HG02763 (cell line): ENCODE data around the gene ADAM15.

ENCODE experiments used
- ATAC-seq: cut with Tn5 transposase; IDR thresholded peaks from one replicate; pipeline ENCODE4 v1.9.1; 2021; ENCODE audit warnings: mild to moderate bottlenecking, moderate library complexity; ENCODE audit not compliant: unreplicated experiment

The ADAM15 gene

GRCh38 chr1:155029513-155030242 is 21.4 kb upstream of the ADAM15 start:
- ATAC-seq: no peak

DNA sequence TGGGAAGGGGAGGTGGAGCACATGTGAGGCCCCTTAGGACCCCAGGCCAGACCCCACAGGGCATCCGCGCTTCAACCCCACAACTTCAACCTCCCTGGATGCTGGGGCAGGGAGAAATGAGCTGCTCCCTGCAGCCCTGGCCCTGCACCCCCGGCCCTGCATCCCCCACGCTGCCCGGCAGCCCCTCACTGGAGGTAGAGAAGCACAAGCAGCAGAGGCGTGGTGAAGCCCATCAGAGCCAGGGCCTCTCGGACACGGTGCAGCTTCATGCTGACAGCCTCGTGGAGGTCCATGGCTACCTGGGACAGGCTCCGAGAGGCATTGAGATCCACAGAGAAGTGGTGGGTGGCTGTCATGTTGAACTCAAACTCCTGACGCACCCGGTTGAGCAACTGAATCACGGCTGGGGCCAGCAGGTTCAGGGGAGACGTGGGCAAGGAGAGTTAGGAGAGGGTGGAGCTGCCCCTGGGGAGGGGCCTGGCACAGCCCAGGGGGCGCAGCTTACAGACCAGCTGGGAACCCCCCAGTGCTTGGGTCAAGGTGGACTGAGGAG is 20.8 kb upstream of the ADAM15 start:
- ATAC-seq: no peak

- ATAC-seq: no peak
These were observed 20.2 kb upstream of the ADAM15 start for GRCh38 chr1:155030899-155031298.

GRCh38 chr1:155032886-155033285 is 18.2 kb upstream of the ADAM15 start:
- ATAC-seq: no peak

DNA sequence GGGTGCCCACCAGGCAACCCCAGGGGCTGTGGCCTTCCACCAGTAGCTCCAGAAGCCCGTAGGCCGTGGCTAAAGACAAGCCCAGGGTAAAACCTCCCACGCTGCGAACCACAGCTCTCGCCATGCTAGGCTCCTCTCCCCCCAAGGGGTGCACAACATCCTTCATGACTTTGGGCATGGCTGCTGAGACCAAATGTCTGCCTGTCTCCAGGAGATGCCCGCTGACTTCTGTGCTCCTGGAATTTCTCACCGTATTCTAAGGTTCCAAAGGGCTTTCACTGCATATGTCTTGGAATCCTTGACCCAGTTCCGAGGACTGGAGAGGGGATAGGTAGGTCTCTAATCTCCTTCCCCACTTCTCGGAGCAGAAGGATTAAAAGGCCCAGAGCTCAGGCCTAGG is 17.6 kb upstream of the ADAM15 start, which contains the start of the genes DCST1 and DCST2:
TSS of gene DCST1 (plus strand) at position 301 of the 400 bp plus-strand sequence. CDS start 213 bp downstream, outside the sequence.
TSS of gene DCST2 (minus strand) at position 258 of the 400 bp plus-strand sequence. CDS start at position 178, 80 bp downstream.
- no peak for ATAC-seq

DNA sequence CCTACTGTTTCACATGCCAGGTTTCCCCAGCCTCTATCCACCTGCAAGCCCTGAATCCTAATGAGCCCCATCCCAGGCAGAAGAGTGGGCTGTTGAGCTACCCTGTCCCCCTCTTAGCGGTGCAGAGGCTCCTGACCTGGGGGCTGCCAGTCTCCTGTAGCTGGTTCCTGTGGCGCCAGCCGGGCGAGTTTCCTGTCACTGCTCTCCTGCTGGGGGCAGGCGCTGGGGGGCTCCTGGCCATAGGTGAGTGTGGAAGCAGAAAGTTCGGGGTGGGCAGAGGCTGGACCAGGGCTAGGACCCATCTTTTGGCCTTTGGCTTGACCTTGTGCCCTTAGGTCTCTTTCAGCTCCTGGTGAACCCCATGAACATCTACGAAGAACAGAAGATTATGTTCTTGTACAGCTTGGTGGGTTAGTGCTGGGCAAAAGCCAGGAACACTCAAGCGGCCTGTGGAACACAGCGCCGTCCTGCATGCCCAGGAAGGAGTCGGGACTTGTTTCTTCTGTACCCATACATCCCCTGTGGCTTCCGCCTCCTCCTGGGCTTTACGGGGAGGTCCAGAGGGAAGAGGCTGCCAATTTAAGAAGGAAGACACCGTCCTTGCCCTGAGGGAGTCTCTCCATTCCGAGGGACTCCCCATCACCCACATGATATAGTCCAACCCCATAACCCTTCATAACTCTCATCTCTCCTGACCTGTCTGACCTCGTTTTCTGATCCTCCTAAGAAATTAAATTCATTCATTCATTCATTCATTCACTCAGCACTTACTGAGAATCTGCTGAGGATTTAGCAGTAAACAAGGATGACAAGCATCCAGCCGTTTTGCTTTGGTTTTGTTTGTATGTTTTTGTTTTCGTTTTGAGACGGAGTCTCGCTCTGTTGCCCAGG is 16.6 kb upstream of the ADAM15 start:
- ATAC-seq: no peak

- ATAC-seq: no peak
These were observed 15.2 kb upstream of the ADAM15 start for GRCh38 chr1:155035936-155036335.

DNA sequence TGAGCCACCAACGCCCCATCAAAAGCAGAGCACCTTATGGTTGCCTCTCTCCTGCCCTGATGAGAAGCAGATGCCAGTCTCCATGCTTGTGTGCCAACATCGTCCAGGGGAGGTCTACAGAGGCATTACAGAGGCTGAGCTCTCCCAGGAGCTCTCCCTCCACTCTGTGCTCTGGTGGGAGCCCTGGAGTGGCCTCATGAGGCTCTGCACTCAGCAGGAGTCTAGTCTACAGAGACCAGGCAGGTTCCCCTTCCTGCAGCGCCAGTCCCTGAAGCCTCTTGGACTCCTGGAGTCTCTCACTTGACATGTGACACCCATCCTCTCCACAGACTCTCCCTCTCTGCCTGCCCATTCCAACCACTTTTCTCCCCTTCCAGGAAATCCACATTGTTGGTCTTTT is 14.1 kb upstream of the ADAM15 start:
- ATAC-seq: no peak

GRCh38 chr1:155037851-155038441 is 13.2 kb upstream of the ADAM15 start:
- no peak for ATAC-seq

GRCh38 chr1:155038602-155039307 is 12.4 kb upstream of the ADAM15 start:
- ATAC-seq: no peak

DNA sequence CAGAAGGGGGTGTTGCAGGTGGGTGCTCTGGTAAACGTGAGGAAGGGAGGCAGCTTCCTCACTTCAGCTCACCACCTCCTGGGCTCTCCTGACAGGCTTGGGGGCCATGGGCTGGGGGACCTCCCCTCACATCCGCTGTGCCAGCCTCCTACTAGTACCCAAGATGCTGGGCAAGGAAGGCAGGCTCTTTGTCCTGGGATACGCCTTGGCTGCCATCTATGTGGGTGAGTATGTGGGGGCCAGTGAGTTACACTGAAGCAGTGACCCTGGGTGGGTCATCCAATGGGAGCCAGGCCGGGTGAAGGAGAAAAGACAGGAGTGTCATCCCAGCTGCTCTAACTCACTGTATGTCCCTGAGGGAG is 11.8 kb upstream of the ADAM15 start:
- ATAC-seq: no peak

GRCh38 chr1:155040358-155041093 is 10.6 kb upstream of the ADAM15 start:
- no peak for ATAC-seq

- no peak for ATAC-seq
These were observed 8.3 kb upstream of the ADAM15 start for GRCh38 chr1:155042789-155043188.

DNA sequence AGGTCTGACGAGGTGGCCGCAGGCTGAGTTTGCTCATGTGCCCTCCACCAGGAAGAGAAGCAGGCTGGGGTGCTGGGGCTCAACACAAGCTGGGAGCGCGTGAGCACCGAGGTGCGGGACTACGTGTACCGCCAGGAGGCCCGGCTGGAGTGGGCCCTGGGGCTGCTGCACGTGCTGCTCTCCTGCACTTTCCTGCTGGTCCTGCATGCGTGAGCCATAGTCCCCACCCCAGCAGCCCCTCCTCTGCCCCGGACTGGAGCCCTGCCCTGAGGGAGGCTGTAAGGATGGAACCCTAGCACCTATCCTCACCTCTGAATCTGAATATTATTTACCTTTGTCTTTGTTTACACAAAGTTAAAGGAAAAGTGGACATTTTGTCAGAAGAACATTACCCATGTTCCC is 7.8 kb upstream of the ADAM15 start:
- ATAC-seq: no peak

GRCh38 chr1:155043793-155044192 is 7.3 kb upstream of the ADAM15 start:
- no peak for ATAC-seq

GRCh38 chr1:155044365-155044764 is 6.8 kb upstream of the ADAM15 start:
- ATAC-seq: no peak

GRCh38 chr1:155044812-155045657 is 6.1 kb upstream of the ADAM15 start:
- no peak for ATAC-seq

DNA sequence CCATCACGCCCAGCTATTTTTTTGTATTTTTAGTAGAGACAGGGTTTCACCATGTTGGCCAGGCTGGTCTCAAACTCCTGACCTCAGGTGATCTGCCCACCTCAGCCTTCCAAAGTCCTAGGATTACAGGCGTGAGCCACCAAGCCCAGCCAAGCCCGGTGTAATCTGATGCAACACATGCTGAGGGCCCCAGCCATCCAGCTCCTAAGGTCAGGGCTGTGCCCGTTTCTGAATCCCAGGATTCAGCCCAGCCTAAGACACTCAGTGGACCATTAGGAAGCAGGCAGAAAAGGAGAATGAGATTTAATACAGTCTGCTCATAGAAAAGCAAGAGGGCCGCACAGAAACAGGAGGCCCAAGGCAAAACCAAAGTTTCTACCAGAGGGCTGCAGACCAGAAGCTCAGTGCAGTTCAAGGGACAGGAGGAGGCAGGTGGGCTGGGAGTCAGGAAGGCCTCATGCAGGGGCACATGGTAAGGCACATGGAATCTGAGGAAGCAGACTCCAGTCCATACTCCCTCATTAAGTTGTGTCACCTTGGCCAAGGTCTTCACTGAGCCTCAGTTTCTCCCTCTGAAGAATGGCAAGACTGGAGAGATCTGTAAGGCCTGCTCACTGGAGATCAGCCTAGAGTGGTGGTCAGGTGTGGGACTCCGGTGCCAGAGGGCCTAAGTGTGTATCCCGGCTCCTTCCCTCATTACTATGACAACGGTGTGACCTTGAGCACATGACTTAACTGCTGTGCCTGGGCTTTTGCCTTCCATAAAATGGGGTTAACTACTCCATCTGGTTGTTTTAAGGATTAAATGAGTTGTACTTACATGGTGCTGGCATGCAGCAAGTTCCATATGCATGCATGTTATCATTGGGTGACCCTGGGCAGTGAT is 2.4 kb upstream of the ADAM15 start:
- ATAC-seq: no peak
